ENCODE measurements around the gene TEX22.

TEX22 gene

DNA sequence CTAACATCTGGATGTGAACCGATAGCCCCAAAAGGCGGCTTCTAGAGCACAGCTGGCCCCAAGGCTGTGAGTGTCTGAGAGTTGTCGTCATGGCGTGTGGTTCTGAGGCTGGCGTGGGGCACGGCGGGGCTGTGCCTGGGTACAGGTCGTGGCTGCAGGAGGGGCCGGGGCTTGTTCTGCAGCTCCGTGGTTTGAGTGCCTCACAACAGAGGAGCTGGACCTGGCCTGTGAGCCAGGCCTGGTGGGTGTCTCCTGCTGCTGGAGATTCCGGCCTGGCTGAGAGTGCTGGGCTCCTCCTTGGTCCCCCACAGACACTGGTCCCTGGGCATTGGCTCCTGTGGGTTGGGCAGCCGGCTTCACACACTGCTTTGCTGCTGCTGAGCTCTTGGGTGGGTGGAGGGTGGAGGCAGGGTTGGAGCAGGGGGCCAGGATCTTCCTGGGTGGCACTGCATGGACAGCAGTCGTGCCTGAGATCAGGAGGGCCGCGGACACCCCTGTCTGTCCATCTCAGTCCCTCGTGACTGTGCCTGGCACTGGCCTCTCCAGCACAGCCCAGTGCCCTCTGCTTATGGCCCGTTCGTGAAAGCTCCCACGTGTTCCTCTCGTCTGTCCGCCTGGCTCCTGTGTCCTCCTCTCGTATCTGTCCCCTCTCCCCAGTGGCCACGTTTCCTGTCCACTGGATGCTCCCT lies 31.8 kb upstream of the TEX22 start:
- TF ChIP-seq, protein P1, sequence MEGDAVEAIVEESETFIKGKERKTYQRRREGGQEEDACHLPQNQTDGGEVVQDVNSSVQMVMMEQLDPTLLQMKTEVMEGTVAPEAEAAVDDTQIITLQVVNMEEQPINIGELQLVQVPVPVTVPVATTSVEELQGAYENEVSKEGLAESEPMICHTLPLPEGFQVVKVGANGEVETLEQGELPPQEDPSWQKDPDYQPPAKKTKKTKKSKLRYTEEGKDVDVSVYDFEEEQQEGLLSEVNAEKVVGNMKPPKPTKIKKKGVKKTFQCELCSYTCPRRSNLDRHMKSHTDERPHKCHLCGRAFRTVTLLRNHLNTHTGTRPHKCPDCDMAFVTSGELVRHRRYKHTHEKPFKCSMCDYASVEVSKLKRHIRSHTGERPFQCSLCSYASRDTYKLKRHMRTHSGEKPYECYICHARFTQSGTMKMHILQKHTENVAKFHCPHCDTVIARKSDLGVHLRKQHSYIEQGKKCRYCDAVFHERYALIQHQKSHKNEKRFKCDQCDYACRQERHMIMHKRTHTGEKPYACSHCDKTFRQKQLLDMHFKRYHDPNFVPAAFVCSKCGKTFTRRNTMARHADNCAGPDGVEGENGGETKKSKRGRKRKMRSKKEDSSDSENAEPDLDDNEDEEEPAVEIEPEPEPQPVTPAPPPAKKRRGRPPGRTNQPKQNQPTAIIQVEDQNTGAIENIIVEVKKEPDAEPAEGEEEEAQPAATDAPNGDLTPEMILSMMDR (IDR thresholded peaks at IDR 0.05; ENCODE audit: extremely low read depth, missing control alignments): no peak
- no peak for DNase-seq (ENCODE audit: low spot score)

DNA sequence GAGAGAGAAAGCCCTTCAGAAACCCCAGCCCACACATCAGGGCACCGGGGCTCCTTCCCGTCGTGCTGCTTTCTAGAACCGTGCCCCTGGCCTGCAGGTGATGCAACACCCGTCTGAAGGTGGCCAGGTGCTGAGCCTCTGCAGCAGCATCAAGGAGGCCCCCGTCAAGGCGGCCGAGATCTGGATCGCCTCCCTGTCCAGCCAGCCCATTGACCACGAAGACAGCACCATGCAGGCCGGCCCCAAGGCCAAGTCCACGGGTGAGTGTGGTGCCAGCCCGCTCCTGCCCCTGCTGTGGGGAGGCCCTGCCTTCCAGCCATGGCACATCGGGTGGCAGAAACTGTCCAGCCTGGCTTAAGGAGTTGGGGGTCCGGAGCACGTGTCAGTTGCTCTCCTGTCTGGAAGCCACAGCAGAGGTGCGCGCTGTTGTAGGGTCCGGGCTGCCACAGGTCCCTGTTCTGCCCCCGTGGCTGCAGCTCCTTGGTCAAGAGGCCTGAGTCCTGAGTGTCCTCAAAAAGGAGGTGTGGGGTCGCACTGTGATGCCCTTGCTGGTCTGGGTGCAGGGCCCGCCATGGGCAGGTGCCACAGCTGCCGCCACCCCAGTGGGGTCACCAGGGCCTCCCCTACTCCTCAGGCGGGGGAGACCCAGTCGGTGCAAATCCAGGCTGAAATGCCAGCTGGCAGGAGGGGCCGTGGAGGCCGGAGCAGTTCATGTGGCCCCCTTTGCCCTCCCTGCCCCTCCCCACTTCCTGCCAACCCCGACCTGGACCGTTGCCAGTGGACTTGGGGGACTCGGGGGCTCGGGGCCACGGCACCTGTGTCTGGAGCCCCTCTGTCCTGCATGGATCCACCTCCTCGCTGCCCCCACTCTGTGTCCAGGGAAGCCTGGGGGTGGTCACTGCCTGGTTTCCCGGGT lies 31.0 kb upstream of the TEX22 start:
- TF ChIP-seq, protein P1 (IDR thresholded peaks at IDR 0.05; ENCODE audit: extremely low read depth, missing control alignments): no peak
- DNase-seq (ENCODE audit: low spot score): no peak

DNA sequence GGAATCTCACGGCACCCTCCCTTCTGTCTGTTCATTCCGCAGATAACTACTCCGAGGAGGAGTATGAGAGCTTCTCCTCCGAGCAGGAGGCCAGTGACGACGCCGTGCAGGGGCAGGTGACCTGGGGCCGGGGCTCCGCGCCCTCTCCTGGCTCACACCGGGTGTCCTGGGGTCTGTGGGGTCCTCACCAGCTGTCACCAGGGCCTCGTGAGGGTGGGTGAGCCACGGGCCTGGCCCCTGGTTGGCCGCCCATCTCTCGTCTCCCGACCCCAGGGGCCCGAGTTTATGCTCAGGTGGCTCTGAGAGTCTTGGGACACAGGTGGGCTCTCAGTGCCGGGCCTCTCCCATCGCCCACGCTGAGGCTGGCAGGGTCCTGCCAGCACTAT lies 30.3 kb upstream of the TEX22 start:
- TF ChIP-seq, protein P1 (IDR thresholded peaks at IDR 0.05; ENCODE audit: extremely low read depth, missing control alignments): no peak
- no peak for DNase-seq (ENCODE audit: low spot score)

DNA sequence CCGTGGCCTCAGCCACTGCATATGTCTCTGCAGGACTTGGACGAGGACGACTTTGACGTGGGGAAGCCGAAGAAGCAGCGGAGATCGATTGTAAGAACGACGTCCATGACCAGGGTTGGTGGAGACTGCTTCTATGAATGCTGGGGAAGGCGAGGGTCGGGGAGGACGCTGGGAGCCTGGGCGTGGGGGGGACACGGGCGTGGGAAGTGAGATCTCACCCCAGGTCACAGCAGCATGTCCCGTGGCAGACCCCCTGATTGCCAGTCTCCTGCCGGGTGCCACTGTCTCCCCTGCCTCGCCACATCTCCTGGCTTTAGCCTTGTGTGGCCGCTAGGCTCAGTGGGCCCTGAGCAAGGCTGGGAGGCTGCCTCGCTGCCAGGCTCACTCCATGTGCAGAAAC lies 29.9 kb upstream of the TEX22 start:
- no peak for DNase-seq (ENCODE audit: low spot score)
- TF ChIP-seq, protein P1 (IDR thresholded peaks at IDR 0.05; ENCODE audit: extremely low read depth, missing control alignments): no peak

DNA sequence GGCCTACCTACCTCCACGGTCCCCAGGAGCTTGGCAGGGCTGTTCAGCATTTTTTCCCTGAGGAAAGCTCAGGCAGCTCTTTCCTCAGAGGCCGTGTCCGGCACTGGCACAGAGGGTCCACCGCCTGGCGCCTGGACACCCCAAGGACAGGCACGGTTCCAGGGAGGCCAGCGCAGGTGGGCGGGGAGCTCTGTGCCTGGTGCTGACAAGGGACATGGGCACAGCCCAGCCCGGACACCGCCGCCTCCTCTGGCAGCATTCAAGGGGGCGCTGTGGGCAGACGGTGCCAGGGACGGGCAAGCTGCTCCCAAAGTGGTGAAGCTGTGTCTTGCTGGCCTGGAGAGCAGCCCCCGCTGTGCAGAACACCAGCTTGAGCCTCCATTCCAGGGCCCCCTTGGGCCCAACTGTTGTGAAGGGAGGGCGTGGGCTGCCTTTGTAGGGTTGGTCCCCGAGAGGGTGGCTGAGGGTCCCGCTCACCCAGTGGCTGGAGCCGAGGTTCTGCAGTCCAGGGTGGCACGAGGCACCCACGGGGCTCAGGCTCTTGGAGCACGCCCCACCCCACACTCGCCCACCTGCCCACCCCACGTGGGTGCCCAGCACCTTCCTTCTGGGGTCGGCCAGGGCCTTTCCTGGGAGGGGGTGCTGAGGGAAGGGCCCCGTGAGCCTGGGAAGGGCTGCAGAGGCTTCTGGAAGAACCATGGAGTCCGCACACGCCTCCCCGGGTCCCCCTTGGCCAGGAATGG lies 29.3 kb upstream of the TEX22 start:
- DNase-seq (ENCODE audit: low spot score): no peak
- TF ChIP-seq, protein P1 (IDR thresholded peaks at IDR 0.05; ENCODE audit: extremely low read depth, missing control alignments): no peak

DNA sequence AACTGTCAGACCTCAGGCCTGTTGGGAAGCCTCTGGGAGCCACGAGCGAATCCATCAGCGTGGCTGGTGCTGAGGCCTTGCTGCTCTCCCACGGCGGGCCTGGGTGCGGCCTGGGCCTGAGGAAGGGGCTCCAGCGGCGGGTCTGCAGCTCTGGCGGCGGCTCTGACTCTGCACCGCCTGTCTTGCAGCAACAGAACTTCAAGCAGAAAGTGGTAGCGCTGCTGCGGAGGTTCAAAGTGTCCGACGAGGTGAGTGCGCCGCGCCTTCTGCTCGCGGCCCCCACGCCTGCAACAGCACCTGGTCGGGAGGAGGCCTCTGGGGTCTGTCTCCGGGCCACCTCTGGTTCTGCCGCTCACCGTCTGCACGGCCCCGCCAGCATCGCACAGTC lies 28.7 kb upstream of the TEX22 start:
- no peak for DNase-seq (ENCODE audit: low spot score)

More for the DNA sequence above, 28.7 kb upstream of the TEX22 start:
- TF ChIP-seq, protein P1 (IDR thresholded peaks at IDR 0.05; ENCODE audit: extremely low read depth, missing control alignments): no peak
